Colonic mucosa (tissue), 4 donors: ENCODE data around the gene KCNJ1. TPM values are rescaled to one million over a fixed set of nuclear protein-coding genes. Genes with fewer than 3 reads are reported as not detected.

Experiments
- DNase-seq: peaks from one replicate; pipeline ENCODE4 v3.0.0-alpha.2; 2020
- H3K27ac ChIP-seq: fragments of 200-600 bp; one replicate; pipeline ENCODE4 v1.8.0; 2021
- H3K27me3 ChIP-seq: fragments of 200-600 bp; one replicate; pipeline ENCODE4 v1.8.0; 2021
- H3K36me3 ChIP-seq: fragments of 200-600 bp; one replicate; pipeline ENCODE4 v1.8.0; 2021
- H3K4me1 ChIP-seq: fragments of 200-600 bp; one replicate; pipeline ENCODE4 v1.8.0; 2021; ENCODE audit warnings: mild to moderate bottlenecking
- H3K4me3 ChIP-seq: fragments of 200-600 bp; one replicate; pipeline ENCODE4 v1.8.0; 2021
- H3K9ac ChIP-seq, 2 donors: one replicate each; pipeline ENCODE4 v1.7.0; 2013; ENCODE audit warnings: control low read depth in 2 of 2, low read depth in 2 of 2, low read length in 2 of 2
- H3K9me3 ChIP-seq: fragments of 200-600 bp; one replicate; pipeline ENCODE4 v1.8.0; 2021
- CTCF ChIP-seq: fragments of 200-600 bp; IDR thresholded peaks from one replicate; pipeline ENCODE4 v1.8.0; 2022; ENCODE audit warnings: antibody characterized with exemption, mild to moderate bottlenecking
- intact Hi-C: fragments of 100-400 bp; cut with DNase I; formaldehyde crosslinking; loops from one replicate; pipeline ENCODE4 v1.14.1; 2022
- total RNA-seq, 2 donors: library from RNA; stranded (reverse); fragmentation: NEBNext Ultra II Directional in 1 of 2; extraction: Animal tissue kit (Norgen Biotek cat#: 25700) in 1 of 2; gene quantifications; one replicate each; pipeline ENCODE4 v1.2.1, GENCODE V29; 2021
- donor health status: healthy.
- donor health status: DM: no; HTN: no; CAD: no.
- donor health status: DM: no; HTN: no; CAD: no.

KCNJ1 gene
- total RNA-seq, 2 donors from 2014 or later: not detected

GRCh38 chr11:128908391-128909246 is 41.5 kb upstream of the KCNJ1 start:
- Histone ChIP-seq H3K4me3 (no peak overlapping the region), H3K27ac (peak overlapping the region; percentile 19), H3K9ac (no peak overlapping the region), H3K9me3 (no peaks in the 10 kb centered on the region), H3K27me3 (no peaks in the 10 kb centered on the region), H3K36me3 (no peaks in the 10 kb centered on the region), H3K4me1 (peaks cover 6% of the 10 kb centered on the region)
- DNase-seq: peak; percentile 70
- intact Hi-C loops: no loop called here
- TF ChIP-seq CTCF: no peak

GRCh38 chr11:128907585-128907984 is 40.5 kb upstream of the KCNJ1 start:
- Histone ChIP-seq H3K36me3 (no peaks in the 10 kb centered on the region), H3K4me1 (peaks cover 6% of the 10 kb centered on the region), H3K27ac (no peak overlapping the region), H3K4me3 (no peak overlapping the region), H3K27me3 (no peaks in the 10 kb centered on the region), H3K9me3 (no peaks in the 10 kb centered on the region), H3K9ac (no peak overlapping the region)
- no peak for DNase-seq
- no peak for TF ChIP-seq CTCF
- intact Hi-C loops: no loop called here

- no peak overlapping the region for H3K9ac ChIP-seq
- H3K4me3 ChIP-seq: peak overlapping the region; percentile 52
- TF ChIP-seq CTCF: no peak
- H3K4me1 ChIP-seq: peaks cover 6% of the 10 kb centered on the region
- H3K9me3 ChIP-seq: no peaks in the 10 kb centered on the region
- peak overlapping the region; percentile 44 for H3K27ac ChIP-seq
- H3K36me3 ChIP-seq: no peaks in the 10 kb centered on the region
- no peak for DNase-seq
- intact Hi-C loops: no loop called here
- no peaks in the 10 kb centered on the region for H3K27me3 ChIP-seq
Observed at GRCh38 chr11:128906185-128907050, 39.3 kb upstream of the KCNJ1 start.

DNA sequence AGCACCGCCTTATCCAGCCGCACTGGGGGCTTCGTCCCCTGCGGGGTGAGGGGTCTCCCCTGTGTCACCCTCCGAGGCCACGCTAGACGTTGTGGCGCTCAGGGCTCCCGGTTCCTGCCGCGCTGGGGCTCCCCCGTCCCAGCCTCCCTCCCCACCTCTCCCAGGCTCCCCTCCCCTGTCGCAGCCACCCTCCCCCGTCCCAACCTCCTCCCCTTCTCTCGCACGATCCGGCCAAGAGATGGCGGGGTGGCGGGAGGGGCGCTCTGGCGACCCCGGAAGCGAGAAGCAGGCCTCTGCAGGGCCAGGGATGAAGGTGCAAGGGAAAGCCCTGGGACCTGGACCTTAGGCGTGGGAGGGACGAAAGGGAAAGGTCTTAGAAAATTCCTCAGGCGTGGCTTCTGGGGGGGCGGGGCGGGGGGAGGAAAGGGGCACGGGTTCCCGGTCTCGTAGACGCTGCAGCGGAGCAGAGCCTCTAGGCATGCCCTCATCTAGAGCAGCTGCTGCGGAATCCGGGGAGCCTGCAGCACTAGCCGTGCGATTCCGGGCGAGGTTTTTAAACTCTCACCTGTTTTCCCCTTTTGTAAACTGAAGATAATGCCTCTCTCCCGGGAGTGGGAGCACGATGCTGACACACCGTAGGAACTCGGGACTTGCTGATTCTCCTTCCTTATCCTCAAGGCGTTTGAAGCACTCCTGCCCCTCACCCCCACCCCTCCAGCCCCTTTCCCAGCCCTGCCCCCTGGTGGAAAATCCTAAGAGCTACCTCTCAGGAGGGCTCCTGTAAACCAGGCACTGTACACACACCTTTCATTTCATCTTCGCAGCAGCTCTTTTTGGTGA is 38.5 kb upstream of the KCNJ1 start:
- Histone ChIP-seq H3K9me3 (no peaks in the 10 kb centered on the region), H3K27ac (peak overlapping the region; percentile 44), H3K4me3 (peak overlapping the region; percentile 52), H3K4me1 (peaks cover 6% of the 10 kb centered on the region), H3K36me3 (no peaks in the 10 kb centered on the region), H3K27me3 (no peaks in the 10 kb centered on the region), H3K9ac (peak overlapping the region in 1 of 2 donors; percentile 35)
- DNase-seq: peak; percentile 68
- TF ChIP-seq CTCF: peak; percentile 28
- intact Hi-C loops: no loop called here
